ENCODE measurements around the gene PPEF2.

PPEF2 gene

GRCh38 chr4:75834095-75834771, 68.0 kb downstream of the PPEF2 start:
- DNase-seq (ENCODE audit: low read depth in 2 of 2) = no peak

GRCh38 chr4:75831856-75832405, 70.3 kb downstream of the PPEF2 start:
- no peak for DNase-seq (ENCODE audit: low read depth in 2 of 2)

- no peak for DNase-seq (ENCODE audit: low read depth in 2 of 2)
These were observed 71.3 kb downstream of the PPEF2 start for GRCh38 chr4:75830906-75831305.

- no peak for DNase-seq (ENCODE audit: low read depth in 2 of 2)
These were observed 78.4 kb downstream of the PPEF2 start for GRCh38 chr4:75823812-75824211.

GRCh38 chr4:75822416-75822815, 79.8 kb downstream of the PPEF2 start:
- no peak for DNase-seq (ENCODE audit: low read depth in 2 of 2)

DNA sequence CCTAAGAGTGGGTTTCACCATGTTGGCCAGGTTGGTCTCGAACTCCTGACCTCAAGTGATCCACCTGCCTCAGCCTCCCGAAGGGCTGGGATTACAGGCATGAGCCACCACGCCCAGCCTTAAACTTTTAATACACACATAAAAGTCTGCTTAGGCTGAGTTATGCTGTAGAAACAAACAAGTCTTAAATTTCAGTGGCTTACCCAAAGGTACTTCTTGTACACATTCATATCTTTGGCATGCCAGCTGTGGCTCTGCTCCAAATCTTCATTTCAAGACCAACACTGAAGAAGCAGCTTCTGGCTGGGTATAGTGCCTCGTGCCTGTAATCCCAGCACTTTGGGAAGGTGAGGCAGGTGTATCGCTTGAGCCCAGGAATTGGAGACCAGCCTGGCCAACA, 80.3 kb downstream of the PPEF2 start:
- DNase-seq (ENCODE audit: low read depth in 2 of 2) = no peak

DNA sequence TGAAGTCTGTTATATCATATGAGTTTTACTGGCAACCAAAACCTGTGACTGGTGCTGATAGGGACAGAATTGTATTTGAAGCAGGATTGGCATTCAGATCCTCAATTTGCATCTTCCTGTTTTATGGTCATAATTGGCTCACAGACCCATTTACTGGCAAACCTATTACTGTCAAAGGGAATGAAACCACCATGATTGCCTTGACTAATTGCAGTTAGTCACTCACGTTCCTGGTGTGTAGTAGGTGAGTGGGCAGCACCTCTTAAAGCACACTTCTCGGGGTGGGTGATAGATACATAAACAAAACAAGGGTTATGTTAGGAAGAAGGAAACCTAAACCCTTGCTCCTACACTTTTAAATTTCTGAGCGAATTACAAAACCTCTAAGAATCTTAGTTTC, 81.0 kb downstream of the PPEF2 start:
- no peak for DNase-seq (ENCODE audit: low read depth in 2 of 2)

DNA sequence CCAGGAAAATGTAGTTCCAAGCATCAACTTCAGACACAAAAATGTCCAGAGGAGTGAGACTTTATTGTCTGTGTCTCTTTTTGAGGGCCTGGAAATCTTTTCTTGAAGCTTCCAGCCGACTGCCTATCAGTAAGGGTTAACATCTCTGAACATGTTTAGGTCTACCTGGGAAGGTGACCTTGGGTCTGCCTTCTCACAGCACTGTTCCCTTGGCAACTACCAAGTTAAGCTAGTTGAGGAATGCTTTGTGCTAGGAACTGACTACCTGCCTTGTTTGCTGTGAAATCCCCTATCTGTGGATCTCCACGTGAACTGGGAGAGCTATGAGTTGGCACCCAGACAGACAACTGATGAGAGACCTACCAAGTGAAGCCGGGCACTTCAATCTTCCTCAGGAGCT, 81.6 kb downstream of the PPEF2 start:
- no peak for DNase-seq (ENCODE audit: low read depth in 2 of 2)

- DNase-seq (ENCODE audit: low read depth in 2 of 2) = no peak
These were observed 82.1 kb downstream of the PPEF2 start for GRCh38 chr4:75820197-75820596.

- no peak for DNase-seq (ENCODE audit: low read depth in 2 of 2)
These were observed 83.1 kb downstream of the PPEF2 start for GRCh38 chr4:75819121-75819520.

DNA sequence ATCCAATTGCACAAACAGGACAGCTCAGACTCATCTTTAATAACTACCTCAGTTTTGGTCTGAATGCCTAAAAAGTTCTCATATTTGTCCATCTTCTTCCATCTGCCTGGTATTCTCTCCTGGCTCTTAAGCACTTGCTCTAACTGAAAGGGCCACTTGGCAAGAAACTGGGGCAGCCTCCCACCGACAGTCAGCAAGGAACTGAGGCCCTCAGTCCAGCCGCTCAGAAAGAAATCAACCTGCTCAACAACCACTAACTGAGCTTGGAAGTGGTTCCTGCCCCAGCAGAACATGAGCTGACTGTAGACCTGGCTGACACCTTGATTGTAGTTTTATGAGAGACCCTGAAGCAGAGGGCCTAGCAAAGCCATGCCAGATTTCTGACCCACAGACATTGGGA, 84.4 kb downstream of the PPEF2 start:
- no peak for DNase-seq (ENCODE audit: low read depth in 2 of 2)

Data from activated CD8-positive, alpha-beta memory T cell treated with anti-CD3 and anti-CD28 coated beads for 4 hours (primary cell).